K562 treated with DMSO at 1 percent for 24 hours (cell line): Measurements from ENCODE around the gene C5orf22. TPM values are rescaled to one million over a fixed set of nuclear protein-coding genes. Genes with fewer than 3 reads are reported as not detected.

Experiments used
- total RNA-seq: library from RNA; unstranded; fragments of 300-600 nt; gene quantifications from 2 replicates; pipeline ENCODE4 v1.2.3, GENCODE V29; 2022; ENCODE audit warnings: low read depth; ENCODE audit not compliant: insufficient read depth

The C5orf22 gene
- total RNA-seq, result 9.7 and 14.4 TPM in 2 replicates

GRCh38 chr5:31531888-31532547 is at the start of gene C5orf22, which contains the start of gene DROSHA:
Gene C5orf22, plus strand, starts transcription at chr5:31532301. Its CDS starts 92 bp downstream, at chr5:31532393.
Gene DROSHA, minus strand, starts transcription at chr5:31532093. Its CDS starts 3,034 bp downstream, at chr5:31529059.

Other genes with a start within 250 kb of the C5orf22 start
- gene DROSHA, start 208 bp upstream of the C5orf22 start, total RNA-seq, result 28.2 and 30.3 TPM in 2 replicates
- gene PDZD2, start 106.8 kb downstream of the C5orf22 start, total RNA-seq, result 0.06 and 0.24 TPM in 2 replicates